GM19372 (cell line): ENCODE results near the gene SCGN.
"Not testable (repeated sequence)": the region's sequence is repeated elsewhere in the genome, so short reads cannot be mapped to it uniquely, and the experiment has no call there.

Experiments used
- ATAC-seq: cut with Tn5 transposase; IDR thresholded peaks from one replicate; pipeline ENCODE4 v1.9.1; 2021; ENCODE audit warnings: mild to moderate bottlenecking, low read depth, moderate library complexity; ENCODE audit not compliant: unreplicated experiment

The SCGN gene

GRCh38 chr6:25717866-25718740, 66.1 kb downstream of the SCGN start:
- ATAC-seq: no peak

GRCh38 chr6:25726122-25726911, 74.3 kb downstream of the SCGN start:
- ATAC-seq: no peak

GRCh38 chr6:25727028-25727427, 75.0 kb downstream of the SCGN start:
- no peak for ATAC-seq

DNA sequence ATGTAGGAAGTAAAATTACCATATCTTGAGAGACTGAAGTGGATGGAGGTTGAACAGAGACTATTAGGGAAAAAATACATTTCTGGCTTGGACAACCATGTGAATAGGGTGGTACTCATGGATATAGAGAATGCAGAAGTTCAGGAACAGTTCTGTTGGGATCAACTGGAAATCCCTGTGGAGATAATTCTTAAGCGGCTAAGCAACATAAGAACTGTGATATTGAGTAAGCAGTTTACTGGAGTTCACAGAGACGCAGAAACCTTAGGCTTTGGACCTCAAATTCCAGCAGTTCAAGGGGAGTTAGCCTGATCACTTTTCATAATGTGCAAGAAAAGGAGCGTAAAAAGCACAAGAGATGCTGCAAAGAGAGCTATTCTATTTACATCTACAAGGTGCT, 78.9 kb downstream of the SCGN start:
- no peak for ATAC-seq

- no peak for ATAC-seq
Observed at GRCh38 chr6:25731721-25732120, 79.7 kb downstream of the SCGN start.

GRCh38 chr6:25732468-25733198, 80.6 kb downstream of the SCGN start:
- no peak for ATAC-seq

- no peak for ATAC-seq
Observed at GRCh38 chr6:25735261-25735660, 83.2 kb downstream of the SCGN start.

DNA sequence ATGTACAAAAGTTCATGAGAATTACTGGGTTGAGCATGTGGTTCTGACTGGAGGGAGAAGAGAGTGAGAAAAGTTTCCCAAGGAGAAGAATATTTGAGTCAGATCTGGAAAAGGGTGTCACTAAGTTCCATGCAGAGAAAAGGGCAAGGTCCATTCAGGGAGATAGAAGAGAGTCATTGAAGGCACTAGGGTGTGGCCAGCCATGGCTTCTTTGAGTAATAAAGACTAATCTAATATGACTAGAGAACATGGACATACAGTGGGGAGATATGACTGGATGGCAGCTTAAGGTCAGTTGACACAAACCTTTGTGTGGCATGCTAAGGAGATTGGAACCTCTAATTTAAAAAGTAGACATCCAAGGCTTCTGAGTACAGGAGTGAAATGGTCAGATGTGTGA, 91.9 kb downstream of the SCGN start:
- ATAC-seq: no peak

DNA sequence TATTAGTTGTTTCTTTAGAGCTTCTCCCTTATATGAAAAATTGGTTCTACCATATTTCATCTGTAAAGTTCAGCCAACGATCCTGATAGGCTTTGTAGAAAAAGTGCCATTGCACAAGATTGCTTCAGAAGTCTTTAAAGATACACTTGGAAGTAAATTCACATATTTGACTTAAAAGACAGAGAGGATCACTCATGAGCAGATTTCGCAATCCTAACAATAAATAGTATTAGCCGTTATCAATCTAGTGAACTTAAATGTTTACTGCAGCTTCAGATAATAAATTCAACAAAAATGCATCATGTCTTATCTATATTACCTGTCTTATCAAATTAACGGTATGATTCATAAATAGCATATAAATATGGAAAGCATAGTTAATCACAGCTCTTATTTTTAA, 93.8 kb downstream of the SCGN start:
- no peak for ATAC-seq

DNA sequence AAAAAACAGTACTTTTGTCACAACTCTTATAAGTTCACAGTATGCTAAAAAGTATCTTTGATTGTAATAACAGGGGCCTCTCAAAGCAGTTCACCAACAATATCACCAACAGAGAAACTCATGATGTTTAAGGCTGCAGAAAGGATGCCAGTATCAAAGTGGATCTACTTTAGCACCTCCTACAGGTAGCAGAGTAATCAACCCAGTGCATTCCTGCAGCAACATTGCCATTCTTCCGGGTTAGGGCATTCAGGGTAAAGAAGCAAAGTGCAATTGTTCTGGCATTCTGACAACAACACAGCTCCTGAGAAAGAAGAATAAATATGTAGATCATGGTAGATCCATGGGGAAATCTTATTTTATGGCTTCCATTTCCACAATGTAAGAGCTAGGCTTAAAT, 95.0 kb downstream of the SCGN start:
- no peak for ATAC-seq

GRCh38 chr6:25747477-25747876, 95.5 kb downstream of the SCGN start:
- no peak for ATAC-seq

DNA sequence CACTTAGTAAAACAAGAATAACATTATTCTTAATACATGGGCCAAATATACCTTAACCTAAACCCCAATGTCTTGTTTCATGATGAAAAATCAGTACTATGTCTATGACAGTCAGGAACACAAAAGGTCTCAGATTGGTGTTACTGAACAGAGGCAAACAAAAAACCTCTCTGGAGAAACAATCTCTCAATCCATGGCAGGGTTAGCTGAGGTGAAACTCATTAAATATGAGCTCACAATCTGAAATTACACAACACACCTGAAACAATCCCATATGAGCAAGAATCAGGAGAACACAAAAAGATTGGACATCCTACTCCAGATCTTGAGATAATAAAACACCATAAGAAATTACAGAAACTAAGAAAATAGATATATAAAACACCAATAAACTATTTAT, 96.0 kb downstream of the SCGN start:
- ATAC-seq: no peak

DNA sequence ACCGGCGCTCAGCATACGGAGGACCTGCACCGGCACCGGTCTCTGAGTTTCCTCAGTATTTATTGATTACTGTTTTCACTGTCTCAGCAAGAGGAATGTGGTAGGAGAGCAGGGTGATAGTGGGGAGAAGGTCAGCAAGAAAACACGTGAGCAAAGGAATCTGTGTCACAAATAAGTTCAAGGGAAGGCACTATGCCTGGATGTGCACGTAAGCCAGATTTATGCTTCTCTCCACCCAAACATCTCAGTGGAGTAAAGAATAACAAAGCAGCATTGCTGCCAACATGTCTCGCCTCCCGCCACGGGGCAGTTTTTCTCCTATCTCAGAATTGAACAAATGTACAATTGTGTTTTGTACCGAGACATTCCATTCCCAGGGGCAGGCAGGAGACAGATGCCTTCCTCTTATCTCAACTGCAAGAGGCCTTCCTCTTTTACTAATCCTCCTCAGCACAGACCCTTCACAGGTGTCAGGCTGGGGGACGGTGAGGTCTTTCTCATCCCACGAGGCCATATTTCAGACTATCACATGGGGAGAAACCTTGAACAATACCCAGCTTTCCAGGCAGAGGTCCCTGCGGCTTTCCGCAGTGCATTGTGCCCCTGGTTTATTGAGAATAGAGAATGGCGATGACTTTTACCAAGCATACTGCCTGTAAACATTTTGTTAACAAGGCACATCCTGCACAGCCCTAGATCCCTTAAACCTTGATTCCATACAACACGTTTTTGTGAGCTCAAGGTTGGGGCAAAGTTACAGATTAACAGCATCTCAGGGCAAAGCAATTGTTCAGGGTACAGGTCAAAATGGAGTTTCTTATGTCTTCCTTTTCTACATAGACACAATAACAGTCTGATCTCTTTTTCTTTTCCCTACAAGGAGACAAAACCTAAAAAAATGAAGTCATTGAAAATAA, 96.8 kb downstream of the SCGN start:
- not testable (repeated sequence) for ATAC-seq

GRCh38 chr6:25749837-25750236, 97.8 kb downstream of the SCGN start:
- no peak for ATAC-seq

DNA sequence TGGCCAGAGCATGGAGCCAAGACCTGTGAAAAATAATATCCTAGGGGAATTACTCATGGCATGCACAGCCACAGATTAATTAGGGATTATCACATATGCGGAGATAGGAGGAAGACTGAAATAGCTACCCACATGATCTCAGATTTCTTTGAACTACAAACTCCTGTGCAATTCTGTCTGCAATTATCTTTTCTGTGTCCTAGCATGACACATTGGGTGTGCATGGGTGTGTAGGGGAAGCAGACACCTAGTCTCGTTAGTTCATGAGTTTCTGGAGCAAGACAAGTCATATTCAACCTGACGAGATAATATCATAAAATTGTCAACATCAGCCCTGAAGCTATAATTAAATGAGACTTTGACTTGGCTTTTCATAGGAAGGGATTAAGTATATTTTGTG, 98.9 kb downstream of the SCGN start:
- ATAC-seq: no peak
